Renal pelvis (tissue), 4 donors: ENCODE data around the gene FSTL4. TPM values are rescaled to one million over a fixed set of nuclear protein-coding genes. Genes with fewer than 3 reads are reported as not detected.
A peak's percentile ranks its signal among the peaks of the same experiment; 100 is the strongest.

Experiments
- DNase-seq: peaks from one replicate; pipeline ENCODE4 v3.0.0-alpha.2; 2013
- polyA plus RNA-seq, 3 donors: library from polyadenylated mRNA; unstranded; fragments of 120-200 nt; gene quantifications; one replicate each; pipeline ENCODE4 v1.2.1, GENCODE V29; 2013; ENCODE audit not compliant: insufficient read length in 3 of 3

The FSTL4 gene
- polyA plus RNA-seq, 3 donors, result 0.68 to 1.5 (median 0.76) TPM

DNA sequence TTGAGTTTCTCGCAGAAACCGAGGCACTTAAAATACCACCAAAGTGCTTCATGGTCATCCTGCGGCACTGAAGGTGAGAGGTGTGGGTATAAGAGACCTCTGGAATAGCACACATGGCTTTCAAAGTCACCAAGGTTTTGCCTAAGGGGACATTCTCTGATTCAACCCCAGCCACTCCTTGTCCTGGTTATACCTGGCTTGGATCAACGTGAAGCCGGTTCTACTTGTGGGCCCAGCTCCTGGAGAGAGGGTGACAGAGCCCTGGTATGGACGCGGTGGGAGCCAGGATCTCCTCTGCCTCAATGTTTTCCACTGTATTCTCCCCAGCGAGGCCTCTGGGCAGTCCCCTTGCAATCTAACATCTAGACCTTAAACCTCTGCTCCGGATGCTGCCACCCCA is 132.0 kb downstream of the FSTL4 start:
- no peak for DNase-seq

DNA sequence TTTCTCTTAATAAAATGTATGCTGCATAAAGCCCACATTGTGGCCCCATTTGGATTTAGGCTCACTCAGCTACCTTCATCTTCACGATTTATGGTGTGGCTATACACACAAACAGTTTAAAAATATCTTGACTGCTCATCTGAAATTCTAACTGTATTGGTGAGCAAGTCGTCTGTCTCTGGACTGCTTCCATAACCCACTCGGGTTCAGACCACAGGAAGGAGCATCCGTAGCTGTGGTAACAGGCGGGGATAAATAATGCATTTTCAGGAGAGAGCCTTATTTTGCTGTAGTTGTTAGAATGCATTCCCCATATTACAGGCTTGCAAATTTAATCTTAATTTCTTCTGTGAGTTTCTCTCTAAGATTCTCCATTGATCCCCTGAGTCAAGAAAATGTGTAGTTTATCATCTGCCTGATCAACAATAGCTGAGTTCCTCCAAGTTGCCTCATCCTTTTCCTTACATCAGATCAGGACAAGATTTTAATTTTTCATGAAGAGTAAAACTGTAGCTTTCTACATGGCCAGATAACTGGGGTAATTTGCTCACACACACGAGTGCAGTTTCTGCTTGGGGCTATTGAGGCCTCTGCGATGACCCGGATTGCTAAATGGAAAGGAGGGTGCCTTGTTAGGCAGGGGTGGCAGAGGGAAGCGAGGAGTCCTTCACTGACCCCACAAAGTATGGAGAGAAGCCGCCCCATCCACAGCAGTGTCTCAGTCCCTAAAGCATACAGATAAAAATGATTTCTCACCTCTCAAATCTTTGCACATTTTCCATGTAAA is 133.9 kb downstream of the FSTL4 start:
- no peak for DNase-seq

DNA sequence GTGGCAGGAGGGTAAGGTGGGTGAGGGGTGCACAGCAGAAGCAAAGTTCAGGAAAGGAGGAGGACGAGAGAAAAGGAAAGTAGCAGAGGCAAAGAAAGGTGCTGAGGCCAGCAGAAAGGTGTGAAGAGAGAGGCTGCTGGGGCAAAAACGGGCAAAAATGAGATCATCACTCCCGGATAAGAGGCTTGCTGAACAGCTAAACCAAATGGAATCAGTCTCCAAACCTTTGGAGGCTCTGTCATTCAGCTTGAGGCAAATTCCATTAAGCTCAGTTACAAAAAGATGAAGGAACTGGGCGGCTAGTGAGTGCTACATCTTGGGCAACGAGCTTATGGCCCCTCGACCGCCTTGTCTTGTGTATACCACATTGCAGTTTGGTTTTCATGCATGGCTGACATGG is 136.4 kb downstream of the FSTL4 start:
- DNase-seq, result no peak

DNA sequence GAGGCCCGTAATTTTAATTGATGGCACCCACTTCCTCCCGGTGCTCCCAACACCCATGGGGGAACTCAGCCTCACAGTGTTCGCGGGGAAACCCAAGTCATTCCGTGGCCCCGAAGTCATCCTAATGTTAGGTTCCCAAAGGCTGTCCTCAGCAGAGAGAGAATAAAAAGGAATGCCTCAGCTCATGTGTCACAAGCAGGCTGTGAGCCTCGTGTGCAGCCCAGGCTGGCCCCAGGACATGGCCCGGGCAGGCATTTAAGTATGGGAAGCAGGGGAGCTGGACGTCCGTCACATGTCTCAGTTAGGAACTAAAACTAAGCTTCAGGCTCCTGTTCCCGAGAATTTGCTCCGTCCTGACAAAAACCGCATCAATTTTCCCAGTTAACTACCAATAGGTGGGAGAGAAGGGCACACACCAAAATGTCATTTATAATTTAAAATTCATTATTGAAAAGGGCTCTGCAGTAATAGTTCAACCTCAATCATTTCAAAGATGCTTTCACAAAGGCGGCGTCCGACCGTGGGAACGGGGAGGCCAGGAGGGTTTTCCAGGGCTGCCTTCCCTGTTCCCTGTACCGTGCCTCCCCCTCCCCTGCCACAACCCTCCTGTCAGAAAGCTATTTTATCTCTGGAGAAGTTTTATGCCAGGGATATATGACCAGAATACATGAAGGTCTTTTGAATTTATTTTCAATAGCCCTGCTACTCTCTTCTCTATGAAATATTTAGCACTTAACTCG is 137.3 kb downstream of the FSTL4 start:
- DNase-seq, result no peak

DNA sequence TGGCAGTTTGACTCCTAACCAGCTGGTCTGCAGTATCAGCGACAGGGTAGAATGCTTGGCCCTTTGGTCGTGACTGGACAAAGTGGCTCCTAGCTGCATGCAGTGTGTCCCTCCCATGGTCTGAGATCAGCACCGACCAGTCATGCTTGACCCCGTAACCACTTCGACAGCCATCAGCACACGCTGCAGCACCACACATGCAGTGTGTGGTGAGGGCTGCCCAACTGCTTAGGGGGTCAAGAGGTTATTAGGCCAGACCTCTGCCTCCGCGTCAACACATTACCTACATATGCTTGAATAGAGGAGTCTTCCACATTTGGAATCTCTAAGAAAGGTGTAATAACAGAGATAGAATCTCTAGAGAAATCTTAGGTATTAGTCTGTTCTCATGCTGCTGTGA is 139.1 kb downstream of the FSTL4 start:
- no peak for DNase-seq

DNA sequence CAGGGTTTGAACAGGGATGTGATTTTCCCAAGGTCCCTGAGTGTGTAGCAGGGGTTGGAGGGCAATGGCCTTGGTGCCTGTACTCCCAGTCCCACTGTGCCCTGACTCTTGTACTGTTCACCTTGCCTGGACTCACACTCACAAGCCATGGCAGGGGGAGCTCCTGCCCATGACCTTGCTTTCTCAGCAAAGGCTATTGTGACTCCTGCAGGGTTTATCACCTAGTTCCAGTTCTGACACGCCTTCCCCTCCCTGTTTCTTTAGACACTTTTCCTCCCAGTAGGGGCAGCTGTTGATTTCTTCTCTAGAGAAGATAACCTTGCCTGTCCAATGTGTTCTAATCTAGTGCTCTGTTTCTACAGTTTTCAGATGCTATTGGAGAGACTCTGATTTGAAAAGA is 139.5 kb downstream of the FSTL4 start:
- no peak for DNase-seq

DNA sequence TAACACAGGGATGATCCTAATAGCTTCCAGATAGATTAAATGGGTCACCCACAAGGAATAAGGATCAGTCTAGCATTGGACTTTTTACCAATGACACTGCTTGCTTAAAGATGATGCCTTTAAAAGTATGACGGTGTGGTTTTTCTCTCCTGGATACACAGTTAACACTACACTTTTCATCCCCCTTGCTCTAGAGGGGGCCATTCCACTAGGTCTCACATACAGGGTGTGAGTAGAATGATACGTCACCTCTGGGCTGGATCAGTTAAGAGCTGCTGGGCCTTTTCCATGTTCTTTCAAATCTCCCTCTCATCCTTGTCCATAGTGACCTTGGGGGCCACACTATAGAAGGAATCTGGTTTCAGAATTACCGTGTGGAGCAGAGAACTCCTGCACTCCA is 140.6 kb downstream of the FSTL4 start:
- DNase-seq, result no peak

DNA sequence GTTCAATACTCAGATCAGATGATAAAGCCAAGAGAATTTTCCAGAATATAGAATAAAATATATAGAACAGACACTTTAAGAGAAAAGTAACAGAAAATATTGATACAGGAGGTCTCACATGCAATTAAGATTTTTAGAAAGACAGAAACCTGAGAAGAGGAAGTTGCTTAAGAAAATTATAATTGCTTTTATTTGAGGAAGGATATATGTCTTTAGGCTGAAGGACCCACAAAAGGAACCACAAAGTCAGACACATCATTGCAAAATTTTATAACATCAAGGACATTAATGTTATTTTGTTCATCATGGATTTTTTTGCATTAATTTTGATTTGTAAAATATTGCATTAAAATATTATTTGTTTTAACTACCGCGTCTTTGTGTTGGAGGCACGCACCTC is 141.5 kb downstream of the FSTL4 start:
- no peak for DNase-seq

DNA sequence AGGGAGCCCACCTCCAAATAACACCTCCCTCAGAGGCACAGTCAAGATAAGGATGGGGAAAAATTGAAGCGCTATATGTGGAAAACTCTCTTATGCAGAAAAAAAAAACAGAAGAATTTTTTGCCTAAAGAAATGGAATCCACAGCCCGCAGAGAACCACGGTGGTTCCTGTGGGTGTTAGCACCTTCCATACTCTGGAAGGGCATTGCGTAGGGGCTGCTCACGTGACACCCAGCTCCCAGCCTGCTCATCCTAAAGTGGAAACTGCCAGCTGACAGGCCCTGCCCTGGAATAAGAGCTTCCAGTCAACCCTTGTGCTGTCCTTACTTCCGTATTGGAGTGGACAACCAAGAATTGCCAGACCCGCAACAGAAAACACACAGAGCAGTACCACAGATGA is 142.5 kb downstream of the FSTL4 start:
- DNase-seq, result no peak

DNA sequence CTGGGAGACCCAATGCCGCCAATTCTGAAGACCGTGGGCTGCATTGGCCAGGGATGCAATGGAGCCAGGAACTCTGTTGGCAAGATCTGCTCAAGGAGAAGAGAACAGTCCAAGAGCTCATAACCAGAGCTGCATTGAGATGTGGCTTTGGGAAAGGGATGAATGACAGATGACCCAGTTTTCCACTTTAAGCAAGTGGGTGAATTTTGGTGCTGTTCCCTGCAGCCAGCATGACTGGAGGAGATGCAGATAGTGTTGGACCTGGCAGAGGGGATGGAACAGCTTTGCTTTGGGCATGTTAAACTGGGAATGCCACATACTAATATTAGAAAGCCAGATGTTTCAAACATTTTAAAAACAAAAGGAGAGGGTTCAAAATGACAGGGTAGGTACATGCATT is 143.1 kb downstream of the FSTL4 start:
- no peak for DNase-seq

DNA sequence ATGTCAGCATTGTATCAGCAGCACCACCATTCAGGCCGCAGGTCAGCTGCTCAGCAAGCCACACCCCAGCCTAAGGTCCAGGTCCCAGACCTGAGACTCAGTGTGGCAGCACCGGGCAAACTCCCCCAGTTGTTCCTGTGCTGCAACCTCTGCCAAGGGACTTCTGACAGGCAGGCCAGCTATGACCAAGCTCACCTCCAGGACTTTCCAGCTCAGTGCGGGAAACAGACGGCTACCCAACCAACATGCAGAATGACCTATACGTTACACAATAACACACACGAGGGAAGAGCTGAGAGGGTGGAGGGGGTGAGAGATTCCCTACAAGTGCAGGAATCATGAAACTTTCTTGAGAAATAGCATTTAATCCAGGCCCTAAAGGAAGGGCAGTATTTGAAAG is 143.7 kb downstream of the FSTL4 start:
- no peak for DNase-seq

DNA sequence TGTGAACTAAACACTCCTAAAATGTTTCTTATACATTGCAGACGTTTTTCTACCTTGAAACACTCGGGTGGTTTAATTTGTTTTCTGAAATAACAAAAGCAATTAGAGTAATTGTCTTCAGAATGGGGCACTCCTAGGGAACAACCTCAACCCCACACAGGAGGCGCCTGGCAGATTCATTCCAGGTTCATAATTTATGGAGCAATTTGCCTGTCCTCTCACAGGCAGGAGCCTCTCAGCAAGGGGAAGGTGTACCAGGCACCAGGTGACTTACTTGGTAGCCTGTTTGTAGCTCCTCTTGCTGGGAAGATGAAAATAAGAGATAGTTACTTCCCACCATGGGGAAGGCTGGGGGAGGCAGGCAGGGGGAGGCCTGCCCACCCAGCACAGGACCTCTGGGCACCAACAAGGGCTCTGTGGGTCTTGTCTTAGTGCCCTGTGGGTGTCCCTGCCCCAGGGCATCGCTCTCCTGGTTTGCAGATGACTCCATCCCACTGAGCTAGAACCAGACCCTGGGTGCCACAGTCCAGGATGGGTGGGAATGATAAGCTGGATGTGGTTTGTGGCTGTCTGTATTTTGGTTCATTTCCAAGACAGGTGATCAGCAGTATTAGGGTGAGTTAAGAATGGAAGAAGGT is 144.4 kb downstream of the FSTL4 start:
- peak; percentile 69 for DNase-seq

DNA sequence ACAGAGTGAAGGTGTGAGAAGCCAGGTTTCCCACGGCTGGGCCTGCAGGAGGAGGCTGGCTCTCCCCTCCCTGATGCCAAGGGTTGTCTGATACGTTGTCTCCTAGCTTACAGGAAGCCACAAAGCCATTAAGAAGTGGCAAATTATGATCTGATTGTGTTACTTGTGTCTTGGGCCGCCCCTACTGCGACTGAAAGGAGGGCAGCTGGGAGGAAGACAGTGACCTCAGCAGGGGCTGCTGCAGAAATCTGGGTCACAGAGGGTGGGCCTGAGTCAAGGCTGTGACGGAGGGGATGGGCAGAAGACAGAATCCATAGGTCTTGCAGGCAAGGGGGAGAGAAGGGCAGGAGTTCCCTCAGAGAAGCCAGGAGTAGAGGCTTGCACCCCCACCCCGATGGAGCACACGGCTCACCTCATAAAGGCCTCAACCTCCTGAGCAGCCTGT is 145.0 kb downstream of the FSTL4 start:
- DNase-seq, result no peak

DNA sequence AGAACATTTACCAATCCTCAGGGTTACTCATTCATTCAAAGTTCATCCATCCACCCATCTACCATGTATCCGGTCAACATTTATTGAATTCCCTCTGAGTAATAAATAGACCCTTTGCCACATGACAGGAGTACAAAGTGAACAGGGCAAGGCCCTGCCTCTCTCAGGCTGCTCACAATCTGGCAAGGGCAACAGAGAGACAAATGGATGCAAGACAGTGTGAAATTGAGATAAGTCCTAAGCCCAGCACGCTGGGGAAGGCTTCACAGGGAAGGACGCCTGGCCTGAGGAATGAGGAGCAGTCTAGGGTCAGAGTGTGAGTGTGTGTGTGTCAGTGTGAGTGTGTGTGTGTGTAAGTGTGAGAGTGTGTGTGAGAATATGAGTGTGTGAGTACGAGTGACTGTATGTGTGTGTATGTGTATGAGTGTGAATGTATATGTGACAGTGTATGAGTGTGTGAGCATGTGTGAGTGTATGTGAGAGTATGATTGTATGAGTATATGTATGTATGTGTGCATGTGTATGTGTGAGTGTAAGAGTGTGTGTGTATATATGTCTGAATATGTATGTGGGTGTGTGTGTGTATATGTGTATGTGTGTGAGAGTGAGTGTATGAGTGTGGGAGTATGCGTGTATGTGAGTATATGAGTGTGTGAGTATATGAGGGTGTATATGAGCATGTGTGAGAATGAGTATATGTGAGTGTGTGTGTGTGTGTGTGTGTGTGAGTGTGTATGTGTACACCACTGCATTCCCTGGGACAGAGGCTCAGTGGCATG is 145.6 kb downstream of the FSTL4 start:
- DNase-seq, result no peak

DNA sequence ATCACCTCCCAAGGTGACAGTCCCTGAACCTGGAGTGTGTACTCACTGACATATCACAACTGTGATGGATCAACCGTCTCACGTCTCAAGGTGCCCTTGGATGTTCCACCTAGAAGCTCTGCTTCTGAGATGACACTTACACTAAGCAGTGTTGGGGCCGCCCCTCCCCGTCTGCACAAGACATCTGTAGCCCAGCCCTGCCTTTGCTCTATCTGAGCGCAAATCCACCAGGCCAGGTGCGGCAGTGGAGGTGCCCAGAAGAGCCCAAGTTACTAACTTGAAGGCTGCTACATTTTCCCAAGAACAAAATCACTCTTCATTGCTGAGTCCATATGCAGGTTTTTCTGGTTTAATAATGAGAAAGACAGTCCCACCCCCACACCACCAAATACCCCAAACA is 148.3 kb downstream of the FSTL4 start:
- no peak for DNase-seq

DNA sequence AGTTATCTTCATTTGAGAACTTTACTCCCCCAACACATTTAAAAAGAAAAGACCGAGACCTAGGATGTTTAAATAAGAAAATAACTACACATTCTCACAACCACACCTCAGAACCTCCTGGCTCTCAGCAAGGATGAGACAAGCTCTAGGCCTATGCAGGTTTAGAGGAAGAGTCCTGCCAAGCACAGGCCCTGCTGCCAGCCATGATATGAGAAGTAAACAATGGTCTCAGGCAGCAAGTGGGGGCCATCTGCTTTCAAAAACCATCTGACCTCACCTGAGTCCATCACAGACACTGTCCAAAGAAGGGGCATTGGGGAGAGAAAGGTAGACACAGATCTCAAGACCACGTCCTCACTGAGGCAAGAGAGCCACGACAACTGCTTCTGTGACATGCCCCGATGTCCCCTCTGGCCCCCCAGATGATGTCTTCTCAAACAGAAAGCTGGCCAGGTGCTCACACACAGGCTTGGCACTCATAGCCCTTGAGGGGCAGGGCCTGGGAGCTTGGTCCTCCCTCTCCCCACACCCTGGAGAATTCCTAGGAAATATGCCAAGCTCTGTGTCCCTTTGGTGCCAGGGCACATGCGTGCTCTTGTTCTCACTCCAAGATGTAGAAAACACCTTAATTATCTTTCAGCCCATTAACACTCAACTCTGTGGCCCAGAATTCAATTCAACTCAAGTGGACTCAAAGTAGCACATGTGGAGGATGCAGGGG is 150.4 kb downstream of the FSTL4 start:
- no peak for DNase-seq

DNA sequence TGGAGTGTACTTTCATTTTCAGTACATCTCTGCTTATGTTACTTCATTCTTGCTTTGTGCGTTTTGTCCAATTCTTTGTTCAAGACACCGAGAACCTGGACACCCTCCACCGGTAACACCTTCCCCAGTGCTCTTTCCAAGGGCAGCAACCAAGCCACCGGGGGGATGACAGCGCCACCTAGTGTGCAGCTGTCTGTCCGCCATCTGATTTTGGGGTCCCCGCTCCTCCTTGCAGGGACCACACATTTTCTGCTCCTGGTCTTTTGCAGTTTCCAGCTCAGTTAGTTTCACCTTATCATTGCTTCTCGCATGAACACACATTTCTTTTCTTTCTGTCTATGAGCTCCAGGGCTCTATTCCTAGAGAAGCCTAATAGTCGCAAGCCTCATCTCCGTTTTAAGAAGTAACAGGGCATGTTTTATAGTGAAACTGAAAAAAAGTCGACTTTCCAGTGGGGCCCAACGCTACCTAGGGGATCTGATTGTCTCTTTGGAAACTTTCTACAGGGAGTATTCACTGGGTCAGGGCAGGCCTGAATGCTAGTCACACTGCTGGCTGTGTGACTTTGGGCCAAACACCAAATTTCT is 152.1 kb downstream of the FSTL4 start:
- no peak for DNase-seq

DNA sequence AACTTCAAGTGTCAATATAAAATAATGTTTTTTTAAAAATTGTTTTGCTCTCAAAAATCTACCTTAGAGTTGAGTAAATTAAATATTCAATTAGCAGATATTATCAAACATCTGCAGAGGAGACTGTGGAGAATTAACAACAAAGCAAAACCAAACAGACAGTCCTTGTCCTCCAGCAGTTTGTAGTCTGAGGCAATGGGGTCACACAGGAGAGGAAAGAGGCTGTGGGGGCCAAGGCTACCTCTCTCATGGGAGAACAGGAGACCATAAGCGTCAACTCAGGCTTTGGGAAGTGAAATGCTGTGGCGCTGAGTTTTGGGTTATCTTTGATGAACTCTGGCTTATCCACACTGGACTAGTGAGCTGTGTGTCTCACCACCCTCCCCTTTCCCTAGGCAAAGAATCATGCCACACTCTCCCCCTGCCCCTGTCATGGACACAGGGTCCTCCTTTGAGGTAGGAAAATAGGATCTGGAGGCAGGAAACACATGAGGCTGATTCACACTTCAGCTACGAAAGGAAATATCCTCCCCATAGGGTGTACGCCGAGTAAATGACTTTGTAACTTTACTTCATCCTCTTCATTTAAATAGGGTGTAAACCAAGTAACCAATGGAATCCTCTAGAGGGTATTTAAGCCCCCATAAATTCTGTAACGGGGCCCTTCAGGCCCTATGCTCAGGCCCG is 152.7 kb downstream of the FSTL4 start:
- DNase-seq, result no peak

DNA sequence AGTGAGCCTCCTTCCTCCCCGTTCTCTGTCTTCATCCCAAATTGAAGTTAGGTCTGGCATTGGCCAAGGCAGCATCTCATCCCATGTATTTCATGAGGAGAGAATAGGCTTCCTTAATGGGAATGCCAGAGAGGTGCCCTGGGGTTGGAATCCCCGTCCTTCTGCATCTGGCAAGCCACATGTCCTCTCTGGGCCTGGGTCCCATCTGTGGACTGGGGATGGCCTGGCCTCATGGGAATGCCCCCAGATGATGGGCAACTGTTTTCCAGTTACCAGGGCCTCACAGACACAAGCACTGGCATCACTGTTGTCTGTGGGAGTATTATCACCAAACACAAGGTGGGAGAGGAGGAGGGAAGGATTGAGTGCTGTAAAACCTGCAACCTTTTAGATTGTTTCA is 153.9 kb downstream of the FSTL4 start:
- no peak for DNase-seq
